ENCODE data around the gene ZNF507.

Gene ZNF507

GRCh38 chr19:32345261-32346207, at the start of gene ZNF507:
Gene ZNF507 (plus strand): TSS chr19:32345610. CDS start chr19:32352831, 7,221 bp downstream.
- peak; percentile 89 to 91 for DNase-seq

GRCh38 chr19:32296694-32297093, 48.7 kb upstream of the ZNF507 start:
- DNase-seq = no peak

GRCh38 chr19:32302778-32303177, 42.6 kb upstream of the ZNF507 start:
- no peak for DNase-seq

GRCh38 chr19:32303193-32303592, 42.2 kb upstream of the ZNF507 start:
- DNase-seq = no peak

GRCh38 chr19:32307591-32307990, 37.8 kb upstream of the ZNF507 start:
- DNase-seq = no peak

- no peak for DNase-seq
Measured at GRCh38 chr19:32308431-32309077, 36.9 kb upstream of the ZNF507 start.

GRCh38 chr19:32309711-32310390, 35.6 kb upstream of the ZNF507 start:
- no peak for DNase-seq

- DNase-seq = no peak
Measured at GRCh38 chr19:32311371-32311770, 34.0 kb upstream of the ZNF507 start.

GRCh38 chr19:32313569-32314265, 31.7 kb upstream of the ZNF507 start:
- DNase-seq = no peak

GRCh38 chr19:32316034-32316433, 29.4 kb upstream of the ZNF507 start:
- DNase-seq = no peak

GRCh38 chr19:32317086-32317485, 28.3 kb upstream of the ZNF507 start:
- no peak for DNase-seq

GRCh38 chr19:32318884-32319520, 26.4 kb upstream of the ZNF507 start:
- peak; percentile 23 to 24 for DNase-seq

- no peak for DNase-seq
Measured at GRCh38 chr19:32322541-32322940, 22.9 kb upstream of the ZNF507 start.

GRCh38 chr19:32324631-32325285, 20.7 kb upstream of the ZNF507 start:
- no peak for DNase-seq

- DNase-seq = no peak
Measured at GRCh38 chr19:32330213-32330857, 15.1 kb upstream of the ZNF507 start.

- DNase-seq = no peak
Measured at GRCh38 chr19:32333227-32333626, 12.2 kb upstream of the ZNF507 start.

- no peak for DNase-seq
Measured at GRCh38 chr19:32336259-32337083, 8.9 kb upstream of the ZNF507 start.

- no peak for DNase-seq
Measured at GRCh38 chr19:32337084-32337808, 8.2 kb upstream of the ZNF507 start.

GRCh38 chr19:32339423-32339822, 6.0 kb upstream of the ZNF507 start:
- DNase-seq = no peak

All from activated T-cell treated with anti-CD3 and anti-CD28 coated beads, Interleukin-2, amount 50 U/mL, for 48 hours (primary cell).